ENCODE data around the gene EMILIN2. TPM values are rescaled to one million over a fixed set of nuclear protein-coding genes. Genes with fewer than 3 reads are reported as not detected.

EMILIN2 gene
- total and polyA plus RNA-seq, 2 donors (not counting 1 experiment from before 2014, with no cell fraction given): 2.5 to 48.2 TPM

GRCh38 chr18:2912357-2913299 lies 65.8 kb downstream of the EMILIN2 start:
- H3K27ac ChIP-seq (ENCODE audit: low read length in 2 of 2): no peak overlapping the region
- H4K20me1 ChIP-seq (ENCODE audit: control insufficient read depth, insufficient read depth, low read length, poor library complexity, severe bottlenecking): no peaks in the 10 kb centered on the region
- H3K36me3 ChIP-seq (replicated peaks in 1 of 2; ENCODE audit: control extremely low read depth in 1 of 2, control insufficient read depth in 1 of 2, extremely low read depth in 1 of 2, insufficient read depth in 2 of 2, low read length in 1 of 2): peaks cover 0 to 16% of the 10 kb centered on the region in 2 experiments
- Mint-ChIP-seq H3K27ac (no peak overlapping the region), H3K4me3 (no peak overlapping the region), H3K9me3 (ENCODE audit: insufficient read depth) (no peaks in the 10 kb centered on the region), H3K27me3 (no peaks in the 10 kb centered on the region), H3K4me1 (peaks cover 35% of the 10 kb centered on the region)
- H3K4me1 ChIP-seq (ENCODE audit: control insufficient read depth in 2 of 2, insufficient read depth in 2 of 2, low read length in 2 of 2): peaks cover 13 to 16% of the 10 kb centered on the region in 2 donors
- no peak overlapping the region for H3K9ac ChIP-seq (ENCODE audit: low read length)
- no peaks in the 10 kb centered on the region for H3K79me2 ChIP-seq (ENCODE audit: control insufficient read depth, insufficient read depth, low read length)
- no peak overlapping the region for H3K4me2 ChIP-seq (replicated peaks; ENCODE audit: low read depth, low read length, poor library complexity, severe bottlenecking)
- ChIA-PET POLR2A (no interaction called here), CTCF (no interaction called here)
- no peak overlapping the region for H2AFZ ChIP-seq (ENCODE audit: insufficient read depth, low read depth, low read length, poor library complexity, severe bottlenecking)
- H3K9me3 ChIP-seq (ENCODE audit: control extremely low read depth in 1 of 3, control insufficient read depth in 2 of 3, insufficient read depth in 1 of 3, low read length in 2 of 3): no peaks in the 10 kb centered on the region
- DNase-seq (no peak), ATAC-seq (ENCODE audit: low read depth) (no peak)
- 97% methylated on average over 27 of the region's 29 CpGs for WGBS (ENCODE audit: insufficient coverage)
- intact Hi-C loops (cut with micrococcal nuclease): no loop called here
- TF ChIP-seq, protein P1, sequence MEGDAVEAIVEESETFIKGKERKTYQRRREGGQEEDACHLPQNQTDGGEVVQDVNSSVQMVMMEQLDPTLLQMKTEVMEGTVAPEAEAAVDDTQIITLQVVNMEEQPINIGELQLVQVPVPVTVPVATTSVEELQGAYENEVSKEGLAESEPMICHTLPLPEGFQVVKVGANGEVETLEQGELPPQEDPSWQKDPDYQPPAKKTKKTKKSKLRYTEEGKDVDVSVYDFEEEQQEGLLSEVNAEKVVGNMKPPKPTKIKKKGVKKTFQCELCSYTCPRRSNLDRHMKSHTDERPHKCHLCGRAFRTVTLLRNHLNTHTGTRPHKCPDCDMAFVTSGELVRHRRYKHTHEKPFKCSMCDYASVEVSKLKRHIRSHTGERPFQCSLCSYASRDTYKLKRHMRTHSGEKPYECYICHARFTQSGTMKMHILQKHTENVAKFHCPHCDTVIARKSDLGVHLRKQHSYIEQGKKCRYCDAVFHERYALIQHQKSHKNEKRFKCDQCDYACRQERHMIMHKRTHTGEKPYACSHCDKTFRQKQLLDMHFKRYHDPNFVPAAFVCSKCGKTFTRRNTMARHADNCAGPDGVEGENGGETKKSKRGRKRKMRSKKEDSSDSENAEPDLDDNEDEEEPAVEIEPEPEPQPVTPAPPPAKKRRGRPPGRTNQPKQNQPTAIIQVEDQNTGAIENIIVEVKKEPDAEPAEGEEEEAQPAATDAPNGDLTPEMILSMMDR (IDR thresholded peaks at IDR 0.05): no peak
- no peak for TF ChIP-seq EZH2 (IDR thresholded peaks at IDR 0.05; ENCODE audit: borderline replicate concordance, insufficient read depth, low read depth, low read length, poor library complexity, severe bottlenecking)
- H3K27me3 ChIP-seq (replicated peaks in 1 of 4; ENCODE audit: control extremely low read depth in 1 of 4, control insufficient read depth in 3 of 4, insufficient read depth in 4 of 4, low read length in 3 of 4): no peaks in the 10 kb centered on the region
- H3K4me3 ChIP-seq (ENCODE audit: control extremely low read depth in 1 of 5, extremely low read depth in 1 of 5, insufficient read depth in 1 of 5, low read depth in 2 of 5, low read length in 4 of 5): no peak overlapping the region

- no peak overlapping the region for H3K4me3 Mint-ChIP-seq
- no peaks in the 10 kb centered on the region for H3K9me3 ChIP-seq (ENCODE audit: control extremely low read depth in 1 of 3, control insufficient read depth in 2 of 3, insufficient read depth in 1 of 3, low read length in 2 of 3)
- CTCF ChIA-PET: interaction anchor here (0.6 to 2.9 kb wide), 3 partner anchors 20 to 326 kb away, joined by 3 to 10 read pairs (median 6); no protein-coding TSS in a partner anchor
- no peak overlapping the region for H3K4me3 ChIP-seq (ENCODE audit: control extremely low read depth in 1 of 5, extremely low read depth in 1 of 5, insufficient read depth in 1 of 5, low read depth in 2 of 5, low read length in 4 of 5)
- no peaks in the 10 kb centered on the region for H3K79me2 ChIP-seq (ENCODE audit: control insufficient read depth, insufficient read depth, low read length)
- H2AFZ ChIP-seq (ENCODE audit: insufficient read depth, low read depth, low read length, poor library complexity, severe bottlenecking): no peak overlapping the region
- POLR2A ChIA-PET: no interaction called here
- no peak overlapping the region for H3K27ac Mint-ChIP-seq
- ATAC-seq (ENCODE audit: low read depth) (no peak), DNase-seq (no peak)
- TF ChIP-seq EZH2 (IDR thresholded peaks at IDR 0.05; ENCODE audit: borderline replicate concordance, insufficient read depth, low read depth, low read length, poor library complexity, severe bottlenecking): no peak
- TF ChIP-seq, protein P1 (IDR thresholded peaks at IDR 0.05): no peak
- no peak overlapping the region for H3K9ac ChIP-seq (ENCODE audit: low read length)
- intact Hi-C loops (cut with micrococcal nuclease): no loop called here
- no peaks in the 10 kb centered on the region for H3K27me3 ChIP-seq (replicated peaks in 1 of 4; ENCODE audit: control extremely low read depth in 1 of 4, control insufficient read depth in 3 of 4, insufficient read depth in 4 of 4, low read length in 3 of 4)
- WGBS (ENCODE audit: insufficient coverage): 83% methylated on average over 16 of the region's 17 CpGs
- H3K4me1 ChIP-seq (ENCODE audit: control insufficient read depth in 2 of 2, insufficient read depth in 2 of 2, low read length in 2 of 2): peaks cover 21 to 23% of the 10 kb centered on the region in 2 donors
- no peak overlapping the region for H3K27ac ChIP-seq (ENCODE audit: low read length in 2 of 2)
- peaks cover 37% of the 10 kb centered on the region for H3K4me1 Mint-ChIP-seq
- no peaks in the 10 kb centered on the region for H4K20me1 ChIP-seq (ENCODE audit: control insufficient read depth, insufficient read depth, low read length, poor library complexity, severe bottlenecking)
- H3K27me3 Mint-ChIP-seq: no peaks in the 10 kb centered on the region
- H3K36me3 ChIP-seq (replicated peaks in 1 of 2; ENCODE audit: control extremely low read depth in 1 of 2, control insufficient read depth in 1 of 2, extremely low read depth in 1 of 2, insufficient read depth in 2 of 2, low read length in 1 of 2): peaks cover 0 to 16% of the 10 kb centered on the region in 2 experiments
- H3K4me2 ChIP-seq (replicated peaks; ENCODE audit: low read depth, low read length, poor library complexity, severe bottlenecking): no peak overlapping the region
- H3K9me3 Mint-ChIP-seq (ENCODE audit: insufficient read depth): no peaks in the 10 kb centered on the region
These were observed 66.7 kb downstream of the EMILIN2 start for GRCh38 chr18:2913398-2914005.
